DLD1 (cell line): ENCODE data around the gene CFAP300.

Experiments
- in situ Hi-C: cut with HindIII; loops from 2 replicates; pipeline ENCODE4 v1.10.0; 2017; ENCODE audit warnings: low sequenced_read_pairs

CFAP300 gene

GRCh38 chr11:102071497-102072472 lies 24.5 kb downstream of the CFAP300 start:
- in situ Hi-C loops, result no loop called here

- in situ Hi-C loops, result no loop called here
Measured at GRCh38 chr11:102073253-102073652, 26.0 kb downstream of the CFAP300 start.

- in situ Hi-C loops, result no loop called here
Measured at GRCh38 chr11:102079625-102080024, 32.4 kb downstream of the CFAP300 start.

- in situ Hi-C loops, result no loop called here
Measured at GRCh38 chr11:102081313-102081712, 34.1 kb downstream of the CFAP300 start.

GRCh38 chr11:102085864-102086551 lies 38.8 kb downstream of the CFAP300 start:
- in situ Hi-C loops, result no loop called here

- in situ Hi-C loops, result no loop called here
Measured at GRCh38 chr11:102097186-102097585, 49.9 kb downstream of the CFAP300 start.

- in situ Hi-C loops, result no loop called here
Measured at GRCh38 chr11:102099755-102100154, 52.5 kb downstream of the CFAP300 start.

GRCh38 chr11:102108734-102109440 lies 61.6 kb downstream of the CFAP300 start:
- in situ Hi-C loops, result no loop called here

- in situ Hi-C loops, result no loop called here
Measured at GRCh38 chr11:102109896-102110760, 62.9 kb downstream of the CFAP300 start, which contains the start of gene YAP1. TSS of gene YAP1 (plus strand) at chr11:102110447. CDS start at chr11:102110849, 402 bp downstream.

- in situ Hi-C loops, result no loop called here
Measured at GRCh38 chr11:102110761-102111010, 63.4 kb downstream of the CFAP300 start.

GRCh38 chr11:102111011-102111786 lies 64.0 kb downstream of the CFAP300 start:
- in situ Hi-C loops, result no loop called here

GRCh38 chr11:102111787-102112508 lies 64.7 kb downstream of the CFAP300 start:
- in situ Hi-C loops, result no loop called here

GRCh38 chr11:102112509-102112821 lies 65.2 kb downstream of the CFAP300 start:
- in situ Hi-C loops, result no loop called here

GRCh38 chr11:102114032-102114431 lies 66.8 kb downstream of the CFAP300 start:
- in situ Hi-C loops, result no loop called here

- in situ Hi-C loops, result no loop called here
Measured at GRCh38 chr11:102115557-102115956, 68.3 kb downstream of the CFAP300 start.

- in situ Hi-C loops, result no loop called here
Measured at GRCh38 chr11:102116453-102117205, 69.4 kb downstream of the CFAP300 start.

- in situ Hi-C loops, result no loop called here
Measured at GRCh38 chr11:102117472-102118113, 70.4 kb downstream of the CFAP300 start.

GRCh38 chr11:102118937-102119336 lies 71.7 kb downstream of the CFAP300 start:
- in situ Hi-C loops, result no loop called here
